MG63 (cell line): ENCODE data around the gene MAP1LC3B. TPM values are rescaled to one million over a fixed set of nuclear protein-coding genes. Genes with fewer than 3 reads are reported as not detected.

Experiments used
- DNase-seq: peaks from one replicate; pipeline ENCODE4 v3.0.0-alpha.2; 2020
- H3K27me3 ChIP-seq: fragments of 250-450 bp; sonication (Bioruptor Pico); 2 replicates; pipeline ENCODE4 v1.5.1; 2020; ENCODE audit warnings: mild to moderate bottlenecking, moderate library complexity
- H3K36me3 ChIP-seq: fragments of 250-450 bp; sonication (Bioruptor Pico); 2 replicates; pipeline ENCODE4 v1.5.1; 2020; ENCODE audit warnings: mild to moderate bottlenecking, moderate library complexity
- H3K4me3 ChIP-seq: fragments of 250-450 bp; sonication (Bioruptor Pico); 2 replicates; pipeline ENCODE4 v1.5.1; 2020; ENCODE audit warnings: mild to moderate bottlenecking, moderate library complexity
- H3K9me3 ChIP-seq: fragments of 250-450 bp; sonication (Bioruptor Pico); 2 replicates; pipeline ENCODE4 v1.5.1; 2020; ENCODE audit warnings: mild to moderate bottlenecking, moderate library complexity
- total RNA-seq: library from RNA; depleted of rRNA; stranded (reverse); fragments of >200 nt; shearing (Covaris generic); gene quantifications from 2 replicates; pipeline ENCODE4 v1.2.3, GENCODE V29; 2014; ENCODE audit warnings: low replicate concordance; rRNA removed

The MAP1LC3B gene
- total RNA-seq, 1 experiment from 2014 or later = 7.9 TPM

- Histone ChIP-seq H3K27me3 (no peaks in the 10 kb centered on the region), H3K9me3 (no peaks in the 10 kb centered on the region), H3K4me3 (no peak overlapping the region), H3K36me3 (peaks cover 7% of the 10 kb centered on the region)
- no peak for DNase-seq
Measured at GRCh38 chr16:87448866-87449265, 56.7 kb downstream of the MAP1LC3B start.

GRCh38 chr16:87451563-87452210, 59.6 kb downstream of the MAP1LC3B start:
- Histone ChIP-seq H3K4me3 (no peak overlapping the region), H3K36me3 (no peaks in the 10 kb centered on the region; the same call in 1 of the 2 replicates), H3K9me3 (no peaks in the 10 kb centered on the region), H3K27me3 (no peaks in the 10 kb centered on the region)
- no peak for DNase-seq

GRCh38 chr16:87453326-87453725, 61.2 kb downstream of the MAP1LC3B start:
- no peaks in the 10 kb centered on the region for H3K9me3 ChIP-seq
- H3K4me3 ChIP-seq = no peak overlapping the region
- DNase-seq = no peak
- no peaks in the 10 kb centered on the region for H3K27me3 ChIP-seq
- no peaks in the 10 kb centered on the region for H3K36me3 ChIP-seq

Other genes starting within 250 kb of the MAP1LC3B start
- gene C16orf95, start 74.9 kb upstream of the MAP1LC3B start, total RNA-seq = 6.6 TPM in 1 of 2 replicates, not detected in the other
- gene FBXO31, start 8.6 kb upstream of the MAP1LC3B start, total RNA-seq = 12.6 and 33.4 TPM in 2 replicates
- gene ZCCHC14, start 100.7 kb downstream of the MAP1LC3B start, total RNA-seq = 2.6 and 3.0 TPM in 2 replicates
- gene JPH3, start 210.2 kb downstream of the MAP1LC3B start, total RNA-seq = 1.3 and 1.7 TPM in 2 replicates